Medulla oblongata (tissue), 1 donor: ENCODE results near the gene SGTA.
A peak's percentile ranks its signal among the peaks of the same experiment; 100 is the strongest.
"Not testable (repeated sequence)": the region's sequence is repeated elsewhere in the genome, so short reads cannot be mapped to it uniquely, and the experiment has no call there.

Experiments
- DNase-seq: peaks from one replicate; pipeline ENCODE4 v3.0.0-alpha.2; 2015; ENCODE audit errors: extremely low spot score

The SGTA gene, protein sequence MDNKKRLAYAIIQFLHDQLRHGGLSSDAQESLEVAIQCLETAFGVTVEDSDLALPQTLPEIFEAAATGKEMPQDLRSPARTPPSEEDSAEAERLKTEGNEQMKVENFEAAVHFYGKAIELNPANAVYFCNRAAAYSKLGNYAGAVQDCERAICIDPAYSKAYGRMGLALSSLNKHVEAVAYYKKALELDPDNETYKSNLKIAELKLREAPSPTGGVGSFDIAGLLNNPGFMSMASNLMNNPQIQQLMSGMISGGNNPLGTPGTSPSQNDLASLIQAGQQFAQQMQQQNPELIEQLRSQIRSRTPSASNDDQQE

DNA sequence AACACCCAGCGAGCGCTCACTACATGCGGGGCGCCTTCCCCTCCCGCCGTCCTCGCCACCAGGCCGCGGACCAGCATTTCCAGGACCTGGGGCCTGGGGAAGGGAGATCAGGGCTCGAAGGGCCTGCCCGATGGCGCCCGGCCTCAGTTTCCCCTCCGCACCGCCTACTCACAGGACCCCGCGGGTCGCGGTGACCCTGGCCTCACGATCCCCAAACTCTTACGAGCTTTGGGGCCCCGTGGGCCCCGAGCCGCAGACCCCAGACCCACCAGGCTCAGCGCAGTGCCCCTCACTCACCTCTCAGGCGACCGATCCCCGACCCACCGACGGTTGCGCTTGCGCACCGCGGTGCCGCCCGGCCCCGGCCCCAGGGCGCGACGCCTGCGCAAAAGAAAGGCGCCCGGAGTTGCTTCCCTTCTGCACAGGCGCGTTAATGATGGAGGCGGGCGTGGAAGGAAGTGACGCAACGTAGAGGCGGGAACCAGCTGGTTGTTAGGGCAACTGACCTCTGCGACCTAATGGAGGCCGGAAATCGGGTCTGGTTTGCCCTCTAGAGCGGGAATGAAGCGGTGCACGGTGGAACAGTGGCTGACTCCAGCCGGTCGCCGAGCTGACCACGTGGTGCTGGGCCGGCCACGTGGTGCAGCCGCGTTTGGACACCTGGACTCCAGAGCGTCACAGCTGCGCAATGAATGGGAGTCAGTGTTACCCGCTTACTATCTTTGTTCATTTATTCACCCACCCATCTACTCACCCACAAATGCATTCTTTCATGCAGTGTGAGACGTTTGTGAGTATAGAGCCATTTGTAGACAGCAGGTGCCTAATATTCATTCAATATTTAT, at the start of gene SGTA:
Gene SGTA, minus strand, starts transcription at position 338 of the 845 bp plus-strand sequence. CDS start 14,205 bp downstream, outside the sequence.
- DNase-seq = peak; percentile 99

DNA sequence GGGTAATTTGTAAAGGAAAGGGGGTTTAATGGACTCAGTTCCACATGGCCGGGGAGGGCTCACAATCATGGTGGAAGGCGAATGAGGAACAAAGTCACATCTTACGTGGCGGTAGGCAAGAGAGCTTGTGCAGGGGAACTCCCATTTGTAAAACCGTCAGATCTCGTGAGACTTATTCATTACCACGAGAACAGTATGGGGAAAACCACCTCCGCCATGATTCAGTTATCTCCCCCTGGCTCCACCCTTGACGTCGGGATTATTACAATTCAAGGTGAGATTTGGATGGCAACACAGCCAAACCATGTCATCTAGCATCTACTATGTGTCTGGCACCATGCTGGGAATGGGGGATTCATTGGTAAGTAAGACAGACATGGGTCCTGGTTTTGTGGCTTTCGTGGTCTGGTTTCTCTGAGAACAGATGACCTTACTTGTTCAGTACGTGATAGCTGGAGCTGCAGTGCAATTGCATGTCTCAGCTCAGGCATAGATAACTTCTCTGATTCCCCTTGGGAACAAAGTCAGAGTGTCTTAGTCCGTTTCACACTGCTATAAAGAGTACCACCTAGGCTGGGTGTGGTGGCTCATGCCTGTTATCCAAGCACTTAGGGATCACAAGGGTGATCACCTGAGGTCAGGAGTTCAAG, 44.9 kb upstream of the SGTA start:
- no peak for DNase-seq

DNA sequence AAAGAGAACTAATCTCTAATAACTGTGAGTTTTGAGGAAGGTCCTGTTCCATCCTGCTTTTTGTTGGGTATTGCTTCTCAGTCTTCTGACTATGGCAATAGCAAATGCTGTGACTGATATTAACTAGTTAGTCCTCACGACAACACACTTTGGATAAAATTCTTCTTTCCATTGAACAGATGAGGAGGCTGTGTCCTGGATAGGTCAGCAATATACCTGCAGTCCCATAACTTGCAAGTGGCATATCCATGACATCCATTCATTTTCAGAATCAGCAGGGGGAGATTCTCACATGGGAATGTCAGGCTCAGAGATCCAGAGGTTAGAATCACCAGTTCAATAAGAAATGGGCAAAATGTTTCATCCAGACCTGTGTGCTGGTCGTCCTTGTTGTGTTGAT, 43.9 kb upstream of the SGTA start:
- no peak for DNase-seq

DNA sequence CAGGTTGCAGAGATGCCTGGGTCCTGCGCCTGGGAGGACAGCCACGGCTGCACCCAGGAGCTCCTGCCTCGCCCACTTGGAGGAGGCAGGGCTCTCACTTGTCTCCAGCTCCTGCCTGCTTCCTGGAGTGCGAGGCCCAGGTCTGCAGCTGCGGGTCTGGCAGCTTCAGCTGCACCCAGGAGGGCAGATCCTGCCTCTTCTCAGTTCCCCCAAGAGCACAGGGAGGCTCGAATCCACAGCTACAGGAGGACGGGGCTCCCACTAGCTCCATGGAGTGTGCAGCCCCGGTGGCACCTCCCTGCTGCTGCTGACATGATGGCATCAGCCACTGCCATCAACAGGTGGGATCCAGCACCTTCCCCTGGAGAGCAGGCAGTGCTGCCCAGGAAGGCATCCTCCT, 41.1 kb upstream of the SGTA start:
- no peak for DNase-seq

DNA sequence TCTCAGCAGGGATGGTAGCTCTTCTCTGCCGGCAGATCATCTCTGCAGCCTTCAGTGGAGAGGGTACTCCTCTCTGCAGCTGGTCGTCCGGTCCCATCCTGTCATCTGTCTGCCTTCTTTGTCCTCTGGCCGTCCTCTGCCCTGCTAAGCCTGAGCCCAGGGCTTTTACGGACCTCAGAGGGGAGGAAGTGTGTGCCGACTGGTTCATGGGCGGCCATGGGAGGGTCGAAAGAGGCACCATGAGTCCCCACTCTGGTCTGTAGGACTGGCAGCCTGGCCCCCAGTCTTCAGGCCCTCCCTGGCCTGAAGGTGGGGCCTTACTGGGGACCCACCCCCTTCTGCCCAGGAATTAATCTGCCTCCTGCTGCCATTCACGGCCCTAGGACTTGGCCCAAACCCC, 40.6 kb upstream of the SGTA start:
- DNase-seq = no peak

DNA sequence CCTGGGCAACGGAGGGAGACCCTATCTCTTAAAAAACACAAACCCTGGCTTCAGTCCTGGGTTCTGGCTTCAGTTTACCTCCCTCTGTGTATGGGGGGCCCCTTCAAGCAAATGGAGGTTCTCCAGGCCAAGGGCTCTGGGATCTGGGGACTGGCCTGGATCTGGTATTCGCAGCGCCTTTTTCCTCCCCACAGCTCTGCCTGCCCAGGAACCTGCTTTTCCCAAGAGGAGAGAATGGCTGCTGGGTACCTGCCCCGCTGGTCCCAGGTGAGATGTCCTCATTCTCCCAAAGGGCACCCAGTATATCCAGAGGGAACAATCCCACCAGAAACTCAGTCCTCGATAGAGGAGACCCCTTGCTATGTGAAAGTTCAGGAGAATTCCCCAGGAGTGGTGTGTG, 39.8 kb upstream of the SGTA start:
- DNase-seq = no peak

DNA sequence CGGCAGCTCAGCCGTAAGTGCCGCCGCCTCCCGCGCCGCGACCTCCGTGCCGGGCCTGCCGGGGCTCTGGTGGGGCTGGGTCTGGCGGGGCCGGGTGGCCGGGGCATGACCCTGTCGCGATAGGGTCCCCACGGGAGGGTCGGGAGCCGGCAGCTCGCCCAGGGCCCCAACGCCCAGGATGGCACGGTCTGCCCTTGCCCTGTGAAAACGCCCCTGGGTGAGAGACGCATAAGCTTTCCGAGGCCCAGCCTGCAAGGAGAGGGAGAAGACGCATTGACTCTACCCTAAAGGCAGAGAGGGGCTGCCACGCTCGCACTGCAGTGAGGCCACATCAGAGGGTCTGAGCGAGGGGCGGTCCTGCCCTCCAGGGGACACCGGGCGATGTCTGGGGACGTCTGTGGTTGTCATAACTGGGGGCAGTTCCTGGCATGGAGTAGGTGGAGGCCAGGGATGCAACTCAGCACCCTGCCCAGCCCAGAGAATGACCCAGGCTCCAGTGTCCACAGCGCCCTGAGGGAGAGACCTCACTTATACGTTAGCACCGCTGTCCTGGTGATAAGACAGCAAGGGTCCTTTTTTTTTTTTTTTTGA, 37.1 kb upstream of the SGTA start:
- DNase-seq = no peak

DNA sequence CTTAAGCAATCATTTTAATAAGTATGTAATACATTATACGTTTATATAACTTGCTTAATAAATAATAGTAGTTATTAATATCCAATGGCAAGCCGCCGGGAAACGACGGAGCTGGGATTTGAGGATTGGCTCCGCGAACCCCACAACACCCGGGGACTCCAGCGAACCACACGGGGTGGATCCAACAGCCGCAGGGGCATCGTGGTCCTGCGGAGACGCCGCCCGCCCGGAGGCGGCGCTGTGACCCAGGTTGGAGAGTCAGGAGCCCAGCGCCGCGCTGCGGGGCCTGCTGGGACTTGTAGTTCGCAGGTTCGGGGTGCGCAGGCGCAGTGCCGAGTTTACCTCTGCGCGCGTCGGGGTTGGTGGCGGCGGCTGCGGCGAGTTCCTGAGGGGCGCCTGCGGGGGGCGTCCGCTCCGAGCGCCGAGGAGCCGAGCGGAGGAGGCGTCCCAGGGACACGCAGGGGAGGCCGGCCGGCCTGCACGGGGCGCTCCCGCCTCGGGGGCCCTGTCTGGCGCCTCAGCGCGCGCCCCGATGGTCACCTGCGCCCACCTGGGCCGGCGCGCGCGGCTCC, 36.6 kb upstream of the SGTA start, which contains the start of gene ZNF554:
Gene ZNF554, plus strand, starts transcription at position 329 of the 572 bp plus-strand sequence. Its CDS starts 204 bp downstream, at position 533.
- peak; percentile 95 for DNase-seq

DNA sequence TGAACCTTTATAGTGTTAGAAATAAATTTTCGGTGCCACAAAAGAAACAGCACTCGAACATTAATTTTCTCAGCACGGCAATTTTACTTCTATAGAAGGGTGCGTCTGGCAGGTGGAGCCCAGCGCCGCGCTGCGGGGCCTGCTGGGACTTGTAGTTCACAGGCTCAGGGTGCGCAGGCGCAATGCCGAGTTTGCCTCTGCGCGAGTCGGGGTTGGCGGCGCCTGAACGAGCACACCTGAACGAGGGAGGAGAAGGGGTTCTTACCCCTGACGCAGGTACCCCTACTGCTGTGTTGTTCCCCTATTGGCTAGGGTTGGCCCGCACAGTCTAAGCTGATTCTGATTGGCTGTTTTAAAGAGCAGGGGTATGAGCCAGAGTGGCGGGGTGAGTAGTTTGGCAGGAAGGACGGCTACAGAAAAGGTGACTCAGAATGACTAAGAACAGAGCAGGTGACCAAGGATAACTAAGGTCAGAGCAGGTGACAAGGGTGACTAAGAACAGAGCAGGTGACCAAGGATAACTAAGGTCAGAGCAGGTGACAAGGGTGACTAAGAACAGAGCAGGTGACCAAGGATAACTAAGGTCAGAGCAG, 34.3 kb upstream of the SGTA start:
- DNase-seq = not testable (repeated sequence)

DNA sequence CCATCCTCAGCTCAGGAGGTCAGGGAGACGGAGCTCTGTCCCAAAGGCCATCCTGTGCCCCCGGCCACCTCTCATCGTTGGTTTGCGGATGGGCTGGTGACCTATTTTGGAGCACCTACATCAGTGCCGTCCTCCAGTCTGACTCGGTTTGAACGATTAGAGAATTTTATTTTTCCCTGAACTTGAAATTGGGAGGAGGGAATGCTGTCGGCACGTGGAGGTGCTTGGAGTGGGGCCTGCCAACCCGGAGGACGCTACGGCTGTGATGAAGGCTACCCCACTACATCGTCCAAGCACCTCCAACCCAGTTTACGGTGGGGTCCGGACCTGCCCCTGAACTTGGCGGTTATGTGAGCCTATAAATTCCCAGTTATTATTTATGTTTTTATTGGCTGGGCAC, 33.6 kb upstream of the SGTA start:
- no peak for DNase-seq

DNA sequence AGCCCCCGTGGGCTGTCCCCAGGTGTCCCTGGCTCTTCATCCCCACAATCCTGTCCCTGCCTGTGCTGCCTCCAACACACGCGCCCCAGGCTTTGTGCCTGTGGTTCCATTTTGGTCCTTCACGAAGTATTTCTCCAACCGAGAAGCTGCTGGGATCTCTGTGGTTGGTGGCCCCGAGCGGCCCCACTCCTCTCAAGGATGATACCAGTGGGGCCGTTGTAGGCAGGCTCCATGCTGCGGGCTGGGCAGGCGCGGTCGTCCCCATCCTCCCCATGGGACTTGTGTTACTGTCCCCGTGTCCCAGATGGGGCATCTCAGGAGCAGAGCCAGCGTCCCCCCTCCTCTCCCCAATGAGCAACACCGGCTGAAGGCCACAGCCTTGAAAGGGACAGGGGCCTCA, 32.9 kb upstream of the SGTA start:
- no peak for DNase-seq

DNA sequence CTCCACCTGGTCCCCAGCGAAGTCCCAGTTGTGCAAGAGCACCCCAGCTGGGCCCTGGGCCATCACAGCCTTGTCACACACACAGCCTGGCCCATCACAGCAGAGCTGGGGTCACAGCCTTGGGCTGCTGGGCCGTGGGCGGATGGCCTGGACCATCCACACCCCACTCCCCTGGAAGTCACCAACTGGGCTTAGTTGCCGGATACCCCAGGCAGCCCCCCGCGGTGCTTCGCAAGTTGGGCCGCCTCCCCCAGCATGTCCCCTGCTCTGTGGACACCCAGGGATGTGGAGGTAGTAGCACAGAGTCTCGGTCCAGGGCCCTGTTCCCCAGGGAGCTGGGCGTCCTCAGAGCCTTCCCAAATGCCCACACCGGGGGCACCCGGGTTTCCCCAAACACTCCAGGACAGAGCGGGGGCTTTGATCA, 32.1 kb upstream of the SGTA start:
- no peak for DNase-seq

DNA sequence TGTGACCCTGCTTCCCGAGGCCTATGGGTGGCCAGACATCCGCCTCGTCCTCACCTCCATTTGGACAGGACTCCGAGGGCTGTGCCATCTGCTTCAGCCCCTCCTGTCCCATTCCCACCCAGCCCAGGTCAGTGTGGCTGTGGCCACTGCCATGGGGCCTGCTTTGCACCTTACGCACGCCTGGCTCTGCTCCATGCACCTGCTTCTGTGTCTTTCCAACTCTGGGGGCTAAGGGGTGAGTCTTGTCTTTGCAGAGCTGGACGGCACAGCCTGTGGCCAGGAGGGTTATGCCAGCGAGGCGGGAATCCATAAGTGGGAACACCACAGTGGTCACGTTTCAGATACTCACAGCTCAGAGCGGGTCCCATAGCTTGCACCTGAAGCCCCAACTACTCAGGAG, 31.4 kb upstream of the SGTA start:
- no peak for DNase-seq

DNA sequence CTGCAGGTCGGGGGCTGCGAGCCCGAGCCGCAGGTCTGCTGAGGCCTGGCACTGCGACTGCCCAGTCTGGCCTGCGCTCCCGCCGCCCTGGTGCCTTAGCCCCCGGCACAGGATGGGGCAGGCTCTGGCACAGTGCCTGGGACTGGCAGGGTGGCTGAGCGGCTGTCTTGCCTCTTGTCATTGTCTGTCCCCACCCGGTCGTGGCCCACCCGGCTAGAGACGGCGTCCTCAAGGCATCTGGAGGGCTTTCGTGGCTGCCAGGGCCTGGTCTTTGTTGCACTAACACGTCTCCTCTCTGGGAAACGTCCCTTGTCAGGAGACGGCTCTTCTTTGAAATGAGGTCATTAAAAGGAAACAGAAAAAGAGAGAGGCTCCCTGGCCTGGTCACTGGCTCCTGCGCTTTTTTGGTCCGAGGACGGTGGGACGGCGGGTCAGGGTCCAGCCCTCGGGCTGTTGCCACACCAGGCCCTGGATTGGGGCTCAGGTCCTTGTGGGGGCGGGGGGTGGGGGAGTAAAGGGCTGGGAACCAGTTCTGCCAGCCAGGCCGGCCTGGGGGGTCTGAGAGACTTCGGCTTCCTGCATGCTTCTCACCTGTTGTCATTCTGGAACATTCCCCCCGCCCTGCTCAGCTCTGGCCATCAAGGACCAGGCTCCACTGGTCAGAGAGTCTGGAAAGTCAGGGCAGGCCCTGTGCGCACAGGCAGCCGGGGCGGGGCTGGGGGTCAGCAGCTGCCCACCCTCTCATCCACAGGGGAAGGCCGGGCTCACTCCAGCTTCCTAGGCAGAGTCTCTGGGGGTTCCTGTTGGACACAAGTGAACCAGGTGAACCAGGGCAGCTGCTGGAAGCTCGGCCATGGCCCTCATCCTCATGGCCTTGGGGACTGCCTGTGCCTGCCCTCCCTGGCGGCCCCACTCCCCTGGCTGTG, 30.4 kb upstream of the SGTA start:
- DNase-seq = peak; percentile 7

DNA sequence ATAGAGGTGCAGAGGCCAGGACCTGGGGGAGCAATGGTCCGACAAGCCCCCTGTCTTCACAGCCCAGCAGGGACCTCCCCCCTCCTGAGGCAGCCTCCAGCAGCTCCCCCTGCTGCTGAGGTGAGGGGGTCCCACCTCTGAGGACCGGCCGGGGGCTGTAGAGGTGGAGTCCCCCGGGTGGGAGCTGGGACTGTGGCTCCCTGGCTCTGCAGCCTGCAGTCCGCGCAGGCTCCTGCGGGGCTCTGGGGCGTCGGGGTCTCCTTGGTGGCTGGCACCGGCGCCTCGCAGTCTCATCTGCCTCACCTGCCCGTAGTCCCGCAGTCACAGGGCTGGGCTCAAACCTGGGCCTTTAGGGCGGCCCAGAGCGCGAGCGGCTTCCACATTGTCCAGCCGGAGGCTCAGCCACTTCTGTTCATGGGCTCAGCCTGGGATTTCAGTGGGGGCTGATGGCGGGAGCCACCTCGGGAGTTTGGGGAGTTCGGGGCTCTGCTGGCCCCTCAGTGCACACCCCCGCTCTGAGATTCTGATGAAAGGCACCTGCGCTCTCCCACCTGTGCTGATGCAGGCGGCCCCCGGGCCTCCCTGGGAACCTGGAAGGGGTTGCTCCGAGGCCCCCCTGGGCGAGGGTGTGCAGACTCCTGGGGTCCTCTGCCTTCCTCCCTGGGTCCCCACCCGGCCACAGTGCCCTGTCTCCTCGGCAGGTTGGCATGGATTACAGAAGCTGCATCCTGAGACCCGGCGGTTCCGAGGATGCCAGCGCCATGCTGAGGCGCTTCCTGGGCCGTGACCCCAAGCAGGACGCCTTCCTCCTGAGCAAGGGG, 29.6 kb upstream of the SGTA start:
- no peak for DNase-seq

DNA sequence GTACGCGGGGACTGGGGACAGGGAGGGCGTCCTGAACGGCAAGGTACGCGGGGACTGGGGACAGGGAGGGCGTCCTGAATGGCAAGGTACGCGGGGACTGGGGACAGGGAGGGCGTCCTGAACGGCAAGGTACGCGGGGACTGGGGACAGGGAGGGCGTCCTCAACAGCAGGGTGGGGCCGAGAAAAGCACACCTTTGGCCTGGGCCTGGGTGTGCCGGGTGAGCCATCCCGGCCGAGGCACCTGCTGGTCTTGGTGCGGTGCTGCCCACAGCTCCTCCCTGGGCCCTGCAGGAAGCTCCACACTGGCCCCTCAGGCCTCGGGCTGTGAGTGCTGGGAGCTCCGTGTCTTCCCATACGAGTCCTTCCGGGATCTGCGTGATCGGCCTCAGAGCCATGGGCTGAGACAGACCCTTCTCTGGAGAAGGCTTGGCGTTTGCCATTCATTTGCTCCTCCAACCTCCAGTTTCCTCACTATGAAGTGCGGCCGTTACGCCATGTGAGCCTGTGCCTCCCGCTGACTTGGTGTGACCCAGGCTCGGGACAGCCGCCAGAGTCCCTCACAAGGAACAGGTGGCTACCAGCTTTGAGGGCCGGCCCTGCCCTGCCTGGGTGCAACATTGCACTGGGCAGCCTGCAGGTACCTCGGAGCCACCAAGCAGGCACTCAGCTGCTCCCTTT, 28.8 kb upstream of the SGTA start:
- no peak for DNase-seq

DNA sequence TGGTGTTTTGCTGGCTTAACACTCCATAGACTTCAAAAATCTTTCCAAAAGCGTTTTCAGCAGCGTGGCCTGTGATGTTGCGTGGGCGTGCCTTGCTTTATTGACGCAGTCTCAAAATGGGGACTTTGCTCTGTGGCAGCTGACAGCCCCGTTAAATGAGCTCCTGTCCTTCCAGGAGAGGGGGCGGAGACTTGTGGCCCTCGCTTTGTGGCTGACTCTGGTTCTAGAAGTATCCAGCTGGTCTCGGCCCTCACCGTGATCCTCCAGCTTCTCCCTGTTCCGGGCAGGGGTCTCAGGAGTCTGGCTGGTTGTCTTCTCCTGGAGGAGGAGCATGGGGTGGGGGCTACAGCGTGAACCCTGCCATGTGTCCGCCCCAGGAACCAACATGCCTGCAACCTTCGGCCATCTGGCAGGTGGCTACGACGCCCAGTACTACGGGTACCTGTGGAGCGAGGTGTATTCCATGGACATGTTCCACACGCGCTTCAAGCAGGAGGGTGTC, 28.2 kb upstream of the SGTA start:
- no peak for DNase-seq
